ENCODE results near the gene IL1RN. TPM values are rescaled to one million over a fixed set of nuclear protein-coding genes. Genes with fewer than 3 reads are reported as not detected.

IL1RN gene
- total and polyA plus RNA-seq, 10 of the 15 experiments (the other 5 are each of a cell fraction or from before 2014, with no cell fraction given): 0.04 TPM; not detected in 7

- Histone ChIP-seq H3K4me1 (ENCODE audit: control insufficient read depth, insufficient read depth, low read length) (peaks cover 29% of the 10 kb centered on the region), H3K4me3 (peak overlapping the region; percentile 95), H4K20me1 (ENCODE audit: control insufficient read depth, insufficient read depth) (peaks cover 11% of the 10 kb centered on the region; the same call in 1 of the 2 replicates), H2AFZ (ENCODE audit: control insufficient read depth, low read depth, low read length) (0 out of 2 replicates have a peak overlapping the region, but pooled peaks have one; percentile 55), H3K9ac (ENCODE audit: control insufficient read depth, insufficient read depth, low read length) (peak overlapping the region; percentile 30), H3K27ac (ENCODE audit: control insufficient read depth, insufficient read depth) (peak overlapping the region; percentile 96), H3K27me3 (replicated peaks in 1 of 2; ENCODE audit: control insufficient read depth in 2 of 2, insufficient read depth in 2 of 2, low read length in 1 of 2) (no peaks in the 10 kb centered on the region), H3K9me3 (replicated peaks; ENCODE audit: control insufficient read depth, insufficient read depth, low read length) (no peaks in the 10 kb centered on the region; the same call in 1 of the 3 replicates), H3K4me2 (ENCODE audit: control insufficient read depth, insufficient read depth) (peak overlapping the region; percentile 70), H3K79me2 (ENCODE audit: control insufficient read depth, insufficient read depth, low read length) (peaks cover 44% of the 10 kb centered on the region), H3K36me3 (ENCODE audit: control insufficient read depth in 2 of 2, insufficient read depth in 2 of 2, low read length in 1 of 2) (peaks cover 2 to 7% of the 10 kb centered on the region in 2 experiments)
- no peak for DNase-seq (ENCODE audit: low read depth, low spot score)
- SMC1A ChIA-PET (ENCODE audit: uncharacterized antibody, unreplicated experiment): interaction anchor here (3.7 to 4.2 kb wide), 2 partner anchors 31 to 35 kb away, joined by 21 to 52 read pairs; no protein-coding TSS in a partner anchor
- in situ Hi-C loops (cut with MboI): no loop called here
- CTCF ChIA-PET: interaction anchor here (1.0 to 13.8 kb wide), 11 partner anchors 8 to 217 kb away, joined by 3 to 195 read pairs (median 5); no protein-coding TSS in a partner anchor
- RAD21 ChIA-PET (ENCODE audit: unreplicated experiment): interaction anchor here (2.5 to 3.8 kb wide), 3 partner anchors 27 to 36 kb away, joined by 7 to 75 read pairs (median 22); no protein-coding TSS in a partner anchor
- no peak for FAIRE-seq
- intact Hi-C loops (cut with micrococcal nuclease; ENCODE audit: unreplicated experiment): no loop called here
- no TSS peak for BruUV-seq (replicated peaks)
- WGBS (ENCODE audit: insufficient coverage, insufficient replicate concordance, low lambda C conversion rate, missing lambda C conversion rate): 89% methylated on average over 16 of the region's 16 CpGs
- no peak for TF ChIP-seq CEBPZ (IDR thresholded peaks at IDR 0.05; ENCODE audit: low read depth, low read length)
- 0 out of 2 replicates have a peak, but pooled peaks have one; percentile 5 for TF ChIP-seq RFX5 (IDR thresholded peaks at IDR 0.05; ENCODE audit: low read depth, low read length)
- ATAC-seq: no peak
- POLR2A ChIA-PET: interaction anchor here (0.7 to 1.0 kb wide), 3 partner anchors 10 to 35 kb away, joined by 3 read pairs; no protein-coding TSS in a partner anchor
These were observed 45.5 kb downstream of the IL1RN start for GRCh38 chr2:113172721-113173541.

Measured in GM12878 (cell line).